ENCODE measurements around the gene PTGDR. TPM values are rescaled to one million over a fixed set of nuclear protein-coding genes. Genes with fewer than 3 reads are reported as not detected.

Gene PTGDR
- total and polyA plus RNA-seq, 9 of the 15 experiments (the other 6 are each of a cell fraction or from before 2014, with no cell fraction given): not detected

DNA sequence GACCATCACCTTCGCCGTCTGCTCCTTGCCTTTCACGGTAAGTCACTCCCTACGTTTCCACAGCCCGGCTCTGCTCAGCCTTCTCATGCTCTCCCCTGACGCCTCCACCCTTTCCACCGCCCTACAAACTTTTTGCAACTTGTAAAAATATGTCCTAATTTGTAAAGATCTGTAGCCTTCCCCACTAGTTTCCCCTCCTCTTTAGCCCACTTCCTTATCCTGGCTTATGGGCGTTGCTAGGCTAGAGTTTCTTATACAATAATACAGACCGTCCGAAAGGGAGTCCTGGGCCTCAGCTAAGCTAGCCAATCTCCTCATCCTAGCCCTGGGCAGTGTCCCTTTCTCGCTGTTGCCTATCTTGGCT lies 47.8 kb downstream of the PTGDR start (continued):
- TF ChIP-seq, protein P1, sequence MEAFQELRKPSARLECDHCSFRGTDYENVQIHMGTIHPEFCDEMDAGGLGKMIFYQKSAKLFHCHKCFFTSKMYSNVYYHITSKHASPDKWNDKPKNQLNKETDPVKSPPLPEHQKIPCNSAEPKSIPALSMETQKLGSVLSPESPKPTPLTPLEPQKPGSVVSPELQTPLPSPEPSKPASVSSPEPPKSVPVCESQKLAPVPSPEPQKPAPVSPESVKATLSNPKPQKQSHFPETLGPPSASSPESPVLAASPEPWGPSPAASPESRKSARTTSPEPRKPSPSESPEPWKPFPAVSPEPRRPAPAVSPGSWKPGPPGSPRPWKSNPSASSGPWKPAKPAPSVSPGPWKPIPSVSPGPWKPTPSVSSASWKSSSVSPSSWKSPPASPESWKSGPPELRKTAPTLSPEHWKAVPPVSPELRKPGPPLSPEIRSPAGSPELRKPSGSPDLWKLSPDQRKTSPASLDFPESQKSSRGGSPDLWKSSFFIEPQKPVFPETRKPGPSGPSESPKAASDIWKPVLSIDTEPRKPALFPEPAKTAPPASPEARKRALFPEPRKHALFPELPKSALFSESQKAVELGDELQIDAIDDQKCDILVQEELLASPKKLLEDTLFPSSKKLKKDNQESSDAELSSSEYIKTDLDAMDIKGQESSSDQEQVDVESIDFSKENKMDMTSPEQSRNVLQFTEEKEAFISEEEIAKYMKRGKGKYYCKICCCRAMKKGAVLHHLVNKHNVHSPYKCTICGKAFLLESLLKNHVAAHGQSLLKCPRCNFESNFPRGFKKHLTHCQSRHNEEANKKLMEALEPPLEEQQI (IDR thresholded peaks at IDR 0.05): no peak
- no peak for TF ChIP-seq MEF2D (tag; conservative IDR thresholded peaks at IDR 0.05; ENCODE audit: low read depth)
- TF ChIP-seq TRIM28 (IDR thresholded peaks at IDR 0.05): no peak
- no peak for TF ChIP-seq CREB5 (CRISPR knock-in tag; IDR thresholded peaks at IDR 0.05)
- no peak for TF ChIP-seq NR0B1 (IDR thresholded peaks at IDR 0.05; ENCODE audit: partially characterized antibody)
- TF ChIP-seq, protein P2, sequence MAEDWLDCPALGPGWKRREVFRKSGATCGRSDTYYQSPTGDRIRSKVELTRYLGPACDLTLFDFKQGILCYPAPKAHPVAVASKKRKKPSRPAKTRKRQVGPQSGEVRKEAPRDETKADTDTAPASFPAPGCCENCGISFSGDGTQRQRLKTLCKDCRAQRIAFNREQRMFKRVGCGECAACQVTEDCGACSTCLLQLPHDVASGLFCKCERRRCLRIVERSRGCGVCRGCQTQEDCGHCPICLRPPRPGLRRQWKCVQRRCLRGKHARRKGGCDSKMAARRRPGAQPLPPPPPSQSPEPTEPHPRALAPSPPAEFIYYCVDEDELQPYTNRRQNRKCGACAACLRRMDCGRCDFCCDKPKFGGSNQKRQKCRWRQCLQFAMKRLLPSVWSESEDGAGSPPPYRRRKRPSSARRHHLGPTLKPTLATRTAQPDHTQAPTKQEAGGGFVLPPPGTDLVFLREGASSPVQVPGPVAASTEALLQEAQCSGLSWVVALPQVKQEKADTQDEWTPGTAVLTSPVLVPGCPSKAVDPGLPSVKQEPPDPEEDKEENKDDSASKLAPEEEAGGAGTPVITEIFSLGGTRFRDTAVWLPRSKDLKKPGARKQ (CRISPR knock-in tag; IDR thresholded peaks at IDR 0.05): no peak
